GM21381 (cell line): ENCODE data around the gene RPS6KA2.
A peak's percentile ranks its signal among the peaks of the same experiment; 100 is the strongest.
"Not testable (repeated sequence)": the region's sequence is repeated elsewhere in the genome, so short reads cannot be mapped to it uniquely, and the experiment has no call there.

ENCODE experiments used
- ATAC-seq: cut with Tn5 transposase; IDR thresholded peaks from one replicate; pipeline ENCODE4 v1.9.1; 2021; ENCODE audit warnings: mild to moderate bottlenecking, moderate library complexity; ENCODE audit not compliant: unreplicated experiment

The RPS6KA2 gene

GRCh38 chr6:166386111-166386510 is 240.9 kb downstream of the RPS6KA2 start:
- no peak for ATAC-seq

GRCh38 chr6:166383802-166384363 is 243.2 kb downstream of the RPS6KA2 start:
- not testable (repeated sequence) for ATAC-seq

- ATAC-seq, result peak; percentile 87
Measured at GRCh38 chr6:166382933-166383801, 243.9 kb downstream of the RPS6KA2 start, which contains the start of gene MPC1. Gene MPC1 (minus strand): TSS chr6:166382940. CDS start chr6:166382876, 64 bp downstream.

DNA sequence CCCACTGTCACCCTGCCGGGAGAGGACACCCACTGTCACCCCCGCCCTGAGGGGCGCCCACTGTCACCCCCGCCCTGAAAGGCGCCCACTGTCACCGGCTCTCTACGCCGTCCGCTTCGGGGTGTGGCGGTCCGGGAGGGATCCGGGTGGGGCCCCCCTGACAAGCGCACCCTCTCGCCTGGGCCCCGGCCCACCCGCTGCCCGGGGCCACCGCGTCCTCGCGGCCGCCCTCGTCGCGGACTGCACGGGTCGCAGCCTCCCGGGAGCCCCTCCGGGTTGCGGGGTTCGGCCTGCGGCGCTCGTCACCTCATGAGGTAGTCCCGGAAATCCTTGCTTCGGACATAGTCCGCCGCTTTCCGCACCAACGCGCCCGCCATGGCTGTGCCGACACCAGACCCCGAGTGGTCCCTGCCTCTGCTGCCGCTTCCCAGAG is 244.5 kb downstream of the RPS6KA2 start:
- ATAC-seq, result peak; percentile 8

DNA sequence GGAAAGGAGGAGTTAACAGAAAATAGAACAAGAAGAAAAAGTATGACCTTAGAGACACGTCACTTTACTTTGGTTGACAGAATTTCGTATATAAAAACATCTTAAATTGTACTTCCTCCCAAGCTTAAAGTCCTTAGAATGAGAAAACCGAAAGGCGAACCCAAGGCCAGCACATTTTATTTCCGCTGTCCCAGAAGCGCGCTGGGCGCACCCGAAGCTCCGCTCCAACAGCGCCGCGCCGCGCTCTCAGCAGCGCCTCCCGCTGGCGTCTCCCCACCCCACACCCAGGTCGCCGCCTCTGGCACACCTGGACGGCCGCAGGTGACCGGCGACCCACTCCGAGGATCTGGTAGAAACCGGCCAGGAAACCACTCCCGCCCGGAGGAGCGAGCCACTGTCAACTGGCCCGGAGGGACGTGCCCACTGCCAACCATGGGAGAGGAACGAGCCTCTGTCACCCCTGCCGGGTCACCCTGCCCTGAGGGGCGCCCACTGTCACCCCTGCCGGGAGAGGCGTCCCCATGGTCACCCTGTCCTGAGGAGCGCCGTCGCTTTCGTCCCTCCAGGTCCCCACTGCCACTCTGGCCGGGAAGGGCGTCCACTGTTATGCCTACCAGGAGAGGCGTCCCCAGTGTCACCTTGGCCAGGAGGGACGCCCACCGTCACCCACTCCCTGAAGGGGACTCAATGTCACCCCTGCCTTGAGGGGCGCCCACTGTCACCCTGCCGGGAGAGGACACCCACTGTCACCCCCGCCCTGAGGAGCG is 245.1 kb downstream of the RPS6KA2 start:
- ATAC-seq, result peak; percentile 47

DNA sequence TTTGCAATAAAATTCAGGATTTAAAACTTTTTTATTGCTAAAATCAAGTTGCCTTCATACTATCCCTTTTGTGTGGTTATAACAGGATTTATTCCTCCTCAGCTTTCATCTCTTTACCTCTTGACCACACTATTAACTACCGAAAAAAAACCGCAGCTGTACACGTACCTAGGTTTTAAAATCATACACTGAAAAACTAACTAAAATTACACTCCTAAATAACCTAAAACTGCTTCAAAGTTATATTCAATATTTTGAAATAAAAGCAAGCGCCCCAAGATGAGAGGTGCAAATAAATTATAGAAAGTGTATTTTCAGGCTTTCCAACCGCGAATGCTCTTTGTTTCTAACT is 245.7 kb downstream of the RPS6KA2 start:
- ATAC-seq, result no peak

DNA sequence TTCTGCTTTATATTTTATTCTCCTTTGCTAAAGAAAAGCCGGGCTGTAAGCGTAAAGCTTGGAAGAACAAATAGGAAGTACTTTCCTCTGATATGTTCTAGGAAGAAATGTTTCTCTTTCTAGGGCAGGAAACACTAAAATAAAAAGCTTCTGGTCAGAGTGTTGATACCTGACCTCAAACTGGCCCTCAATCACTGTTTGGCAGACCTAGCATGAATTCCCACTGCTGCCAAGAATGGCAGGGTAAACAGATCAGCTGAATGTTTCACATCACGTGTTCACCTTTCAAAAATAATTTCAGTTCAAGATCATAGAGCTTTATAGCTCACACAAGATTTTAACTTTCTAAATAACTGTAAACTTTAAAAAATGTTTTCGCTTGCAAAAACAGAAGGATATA is 247.3 kb downstream of the RPS6KA2 start:
- ATAC-seq, result no peak

DNA sequence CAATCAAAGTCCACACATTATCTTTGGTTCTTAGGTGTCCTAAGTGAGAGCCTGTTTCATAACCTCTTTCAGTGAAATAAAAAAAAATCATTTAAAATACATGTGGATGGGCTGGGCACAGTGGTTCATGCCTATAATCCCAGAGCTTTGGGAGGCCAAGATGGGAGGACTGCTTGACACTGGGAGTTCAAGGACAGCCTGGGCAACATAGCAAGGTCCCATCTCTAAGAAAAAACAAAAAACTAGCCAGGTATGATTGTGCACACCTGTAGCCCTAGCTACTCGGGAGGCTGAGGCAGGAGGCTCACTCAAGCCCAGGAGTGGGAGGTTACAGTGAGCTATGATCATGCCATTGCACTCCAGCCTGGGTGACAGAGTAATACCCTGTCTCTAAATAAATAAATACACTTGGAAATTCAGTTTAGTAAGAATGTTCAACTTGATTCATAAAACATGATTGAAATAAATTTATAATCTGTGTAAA is 247.9 kb downstream of the RPS6KA2 start:
- ATAC-seq, result no peak

GRCh38 chr6:166377721-166378120 is 249.3 kb downstream of the RPS6KA2 start:
- no peak for ATAC-seq

GRCh38 chr6:166375013-166375412 is 252.0 kb downstream of the RPS6KA2 start:
- ATAC-seq, result no peak

GRCh38 chr6:166370489-166370888 is 256.6 kb downstream of the RPS6KA2 start:
- ATAC-seq, result no peak

- no peak for ATAC-seq
Measured at GRCh38 chr6:166369782-166370181, 257.3 kb downstream of the RPS6KA2 start.

DNA sequence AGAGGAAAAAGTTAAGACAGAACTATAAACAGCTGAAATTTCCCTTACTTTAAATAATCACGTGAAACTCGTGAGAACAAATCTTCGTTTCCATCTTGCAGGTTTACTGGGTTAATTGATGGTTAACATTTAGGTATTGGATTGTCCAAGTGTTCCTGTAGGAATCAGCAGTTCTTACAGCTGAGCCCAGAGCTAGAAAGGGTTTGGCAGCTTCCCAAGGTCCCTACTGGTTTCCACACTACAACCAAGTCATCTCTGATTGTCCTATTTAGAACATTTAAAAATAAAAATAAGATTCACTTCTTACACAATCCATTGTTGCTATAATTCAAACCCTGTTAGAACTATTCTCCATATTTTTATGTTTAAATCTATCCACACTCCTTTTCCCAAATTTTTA is 260.1 kb downstream of the RPS6KA2 start:
- ATAC-seq, result no peak

DNA sequence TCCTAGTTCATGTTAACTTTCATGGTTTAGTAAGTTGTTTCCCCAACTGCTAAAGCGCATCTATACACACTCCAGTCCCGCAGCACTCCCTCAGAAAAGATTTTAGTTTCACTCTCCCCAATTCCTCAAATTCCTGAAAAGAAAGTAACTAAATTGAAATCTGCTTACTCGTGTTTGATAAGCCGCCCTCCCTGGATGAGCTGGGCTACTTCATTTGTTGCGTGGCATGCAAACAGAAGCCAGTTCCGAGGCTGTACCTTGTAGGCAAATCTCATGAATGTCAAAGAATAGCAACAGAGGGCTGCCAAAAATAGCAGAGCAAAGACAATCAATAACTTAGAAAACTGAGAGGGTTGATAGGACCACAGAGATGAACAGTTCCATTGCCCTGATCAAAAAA is 261.2 kb downstream of the RPS6KA2 start:
- ATAC-seq, result no peak

GRCh38 chr6:166365221-166365620 is 261.8 kb downstream of the RPS6KA2 start:
- no peak for ATAC-seq

GRCh38 chr6:166364456-166364855 is 262.6 kb downstream of the RPS6KA2 start:
- no peak for ATAC-seq

- not testable (repeated sequence) for ATAC-seq
Measured at GRCh38 chr6:166362427-166362826, 264.6 kb downstream of the RPS6KA2 start.

GRCh38 chr6:166361077-166361429 is 266.0 kb downstream of the RPS6KA2 start:
- no peak for ATAC-seq

- no peak for ATAC-seq
Measured at GRCh38 chr6:166360243-166361076, 266.6 kb downstream of the RPS6KA2 start.
